Body of pancreas (tissue), 4 donors: Measurements from ENCODE around the gene PPP2R5C.

Experiments used
- CTCF ChIP-seq, 7 experiments: fragments of 450-650 bp in 4 of 7; fragments of 200-600 bp in 3 of 7; sonication (generic) in 3 of 7; IDR thresholded peaks; one replicate each; pipeline ENCODE4 v1.5.1; 2016 to 2019; ENCODE audit warnings: antibody characterized with exemption in 7 of 7
- POLR2A ChIP-seq, 3 donors: fragments of 450-650 bp; IDR thresholded peaks; one replicate each; pipeline ENCODE4 v1.6.1; 2016; ENCODE audit warnings: antibody characterized with exemption in 3 of 3, mild to moderate bottlenecking in 2 of 3

DNA sequence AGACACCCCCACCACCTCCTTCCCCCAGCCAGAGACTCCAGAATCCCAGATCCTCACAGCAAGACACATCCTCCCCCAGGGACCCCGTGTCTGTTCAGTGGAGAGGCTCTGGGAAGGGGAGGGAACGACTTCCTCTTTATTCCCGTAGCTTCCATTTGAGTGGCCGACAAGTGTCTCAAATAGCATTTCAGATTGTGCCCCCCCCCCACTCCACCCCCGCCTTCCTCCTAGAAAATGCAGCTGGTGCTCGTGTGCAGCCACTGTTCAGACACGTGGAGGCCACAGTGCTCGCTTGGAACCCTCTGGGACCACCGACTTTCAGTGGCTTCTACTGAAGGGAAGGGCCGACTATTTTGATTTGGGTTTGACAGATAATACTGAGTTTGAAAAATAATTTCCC, 14.3 kb downstream of the PPP2R5C start:
- TF ChIP-seq CTCF (IDR thresholded peaks at IDR 0.05) = no peak
- TF ChIP-seq POLR2A (IDR thresholded peaks at IDR 0.05) = no peak
